GM12878 (cell line): ENCODE data around the gene GMPR2. TPM values are rescaled to one million over a fixed set of nuclear protein-coding genes. Genes with fewer than 3 reads are reported as not detected.

ENCODE experiments used
- ATAC-seq: fragments of 200-7000 bp; cut with Tn5 transposase; 3 replicates; pipeline ENCODE4 v1.9.1; 2020; ENCODE audit warnings: mild to moderate bottlenecking, moderate library complexity
- BruUV-seq: library from RNA; stranded (reverse); fragments of 400-500 nt; replicated peaks from 2 replicates; lab custom pipeline; 2021; lab: Mats Ljungman, UMichigan
- CTCF ChIA-PET: fragments of 300-600 bp; sonication (Branson Sonifier 250); formaldehyde crosslinking; extraction: SDS; loops from one replicate; lab custom pipeline; 2021; ENCODE audit warnings: inconsistent platforms; lab: Yijun Ruan, JAX
- POLR2A ChIA-PET: fragments of 350-600 bp; formaldehyde crosslinking; extraction: SDS; loops from one replicate; lab custom pipeline; 2021; ENCODE audit warnings: inconsistent platforms; lab: Charles Lee
- RAD21 ChIA-PET: fragments of 300-600 bp; sonication (Branson Sonifier 250); formaldehyde crosslinking; loops from one replicate; lab custom pipeline; 2023; ENCODE audit warnings: antibody characterized with exemption; ENCODE audit not compliant: unreplicated experiment; lab: Charles Lee
- SMC1A ChIA-PET: fragments of 300-600 bp; sonication (Branson Sonifier 250); formaldehyde crosslinking; loops from one replicate; lab custom pipeline; 2023; ENCODE audit not compliant: unreplicated experiment, uncharacterized antibody; lab: Charles Lee
- DNase-seq: peaks from one replicate; pipeline ENCODE4 v3.0.0-alpha.2; 2011; ENCODE audit warnings: low read depth, low spot score
- FAIRE-seq: peaks from 3 replicates; lab custom pipeline; 2011; peaks lifted over from hg19 to GRCh38; lab: Jason Lieb, UNC
- H2AFZ ChIP-seq: 2 replicates; pipeline ENCODE4 v1.6.0; 2011; ENCODE audit warnings: low read depth, low read length, control low read depth; ENCODE audit not compliant: control insufficient read depth
- H3K27ac ChIP-seq: 2 replicates; pipeline ENCODE4 v1.5.1; 2011; ENCODE audit warnings: control low read depth; ENCODE audit not compliant: control insufficient read depth, insufficient read depth
- H3K27me3 ChIP-seq, 2 experiments: replicated peaks in 1 of 2; 2 replicates each; pipeline versions ENCODE4 v1.6.0 to v1.6.1; 2011; ENCODE audit warnings: low read length in 1 of 2; ENCODE audit not compliant: control insufficient read depth in 2 of 2, insufficient read depth in 2 of 2
- H3K36me3 ChIP-seq, 2 experiments: 2 replicates each; pipeline ENCODE4 v1.5.1; 2011; ENCODE audit warnings: low read length in 1 of 2; ENCODE audit not compliant: control insufficient read depth in 2 of 2, insufficient read depth in 2 of 2
- H3K4me1 ChIP-seq: 2 replicates; pipeline ENCODE4 v1.6.1; 2011; ENCODE audit warnings: mild to moderate bottlenecking, low read length, moderate library complexity, mixed read lengths; ENCODE audit not compliant: control insufficient read depth, insufficient read depth
- H3K4me2 ChIP-seq: 2 replicates; pipeline ENCODE4 v1.6.0; 2011; ENCODE audit warnings: control low read depth; ENCODE audit not compliant: control insufficient read depth, insufficient read depth
- H3K4me3 ChIP-seq: fragments of 200-600 bp; sonication (generic); 2 replicates; pipeline ENCODE4 v1.5.1; 2016
- H3K79me2 ChIP-seq: 2 replicates; pipeline ENCODE4 v1.6.0; 2011; ENCODE audit warnings: low read length; ENCODE audit not compliant: control insufficient read depth, insufficient read depth
- H3K9ac ChIP-seq: 2 replicates; pipeline ENCODE4 v1.8.0; 2011; ENCODE audit warnings: low read length, control low read depth, mixed read lengths; ENCODE audit not compliant: control insufficient read depth, insufficient read depth
- H3K9me3 ChIP-seq: replicated peaks from 3 replicates; pipeline ENCODE4 v1.5.1; 2011; ENCODE audit warnings: mild to moderate bottlenecking, low read length; ENCODE audit not compliant: control insufficient read depth, insufficient read depth
- H4K20me1 ChIP-seq: 2 replicates; pipeline ENCODE4 v1.6.0; 2011; ENCODE audit not compliant: control insufficient read depth, insufficient read depth
- CBFB ChIP-seq: IDR thresholded peaks from 2 replicates; pipeline ENCODE4 v1.6.1; 2016; ENCODE audit warnings: antibody characterized with exemption, low read depth
- DPF2 ChIP-seq: fragments of 450-650 bp; IDR thresholded peaks from 2 replicates; pipeline ENCODE4 v1.6.1; 2017; ENCODE audit warnings: mild to moderate bottlenecking
- EZH2 ChIP-seq: IDR thresholded peaks from 2 replicates; pipeline ENCODE4 v1.6.1; 2012; ENCODE audit warnings: low read depth, mild to moderate bottlenecking, control low read depth, inconsistent platforms, low read length, borderline replicate concordance; ENCODE audit not compliant: control insufficient read depth
- FOXK2 ChIP-seq: fragments of 450-650 bp; IDR thresholded peaks from 2 replicates; pipeline ENCODE4 v1.6.1; 2017; ENCODE audit warnings: mild to moderate bottlenecking, moderate library complexity
- NR2C2 ChIP-seq: IDR thresholded peaks from 2 replicates; pipeline ENCODE4 v1.6.1; 2011; ENCODE audit warnings: borderline replicate concordance, low read depth; ENCODE audit not compliant: control insufficient read depth, insufficient read length
- SMAD5 ChIP-seq: IDR thresholded peaks from 2 replicates; pipeline ENCODE4 v1.6.1; 2016; ENCODE audit warnings: antibody characterized with exemption, low read depth
- SREBF2 ChIP-seq: IDR thresholded peaks from 2 replicates; pipeline ENCODE4 v1.6.1; 2012; ENCODE audit warnings: mild to moderate bottlenecking, low read length
- YBX1 ChIP-seq: fragments of 450-650 bp; IDR thresholded peaks from 2 replicates; pipeline ENCODE4 v1.6.1; 2016; ENCODE audit warnings: antibody characterized with exemption
- YY1 ChIP-seq: IDR thresholded peaks from 2 replicates; pipeline ENCODE4 v1.6.1; 2011; ENCODE audit warnings: low read depth, mild to moderate bottlenecking, low read length
- WGBS: methylation state at CpG from one replicate; pipeline ENCODE4 v1.1.6; 2016; ENCODE audit warnings: low lambda C conversion rate; ENCODE audit not compliant: insufficient replicate concordance, insufficient coverage; ENCODE audit errors: missing lambda C conversion rate; 5-methylcytosine and 5-hydroxymethylcytosine counted together
- in situ Hi-C: fragments of 300-500 bp; cut with MboI; formaldehyde crosslinking; loops from 9 replicates; pipeline ENCODE4 v1.14.3; 2018; ENCODE audit warnings: mixed read lengths
- intact Hi-C: fragments of 100-400 bp; cut with micrococcal nuclease; formaldehyde crosslinking; loops from one replicate; pipeline ENCODE4 v1.14.2; 2022; ENCODE audit not compliant: unreplicated experiment
- polyA plus RNA-seq, 11 experiments: library from polyadenylated mRNA; depleted of rRNA in 4 of 11; unstranded in 6 of 11; stranded (reverse) in 5 of 11; fragments of >200 nt; fragmentation: Nextera tagmentation in 4 of 11; fragmentation: Illumina TruSeq in 1 of 11; extraction: Ambion mirVana in 4 of 11; extraction: Trizol in 1 of 11; gene quantifications; 1 replicate in 1 of 11; 2 replicates in 10 of 11; pipeline versions ENCODE4 v1.2.1 to v1.2.3, GENCODE V29; 2011 to 2016; ENCODE audit warnings: inconsistent platforms in 2 of 11, missing spikeins in 2 of 11, low read depth in 1 of 11
- total RNA-seq, 4 experiments: library from RNA; depleted of rRNA in 3 of 4; stranded (reverse); fragments of >200 nt in 3 of 4; fragmentation: Illumina TruSeq in 1 of 4; extraction: Trizol in 1 of 4; gene quantifications; 2 replicates each; pipeline versions ENCODE4 v1.2.1 to v1.2.3, GENCODE V29; 2013 to 2021

The GMPR2 gene
- total and polyA plus RNA-seq, 10 of the 15 experiments (the other 5 are each of a cell fraction or from before 2014, with no cell fraction given): 55.1 to 80.3 (median 61.5) TPM

DNA sequence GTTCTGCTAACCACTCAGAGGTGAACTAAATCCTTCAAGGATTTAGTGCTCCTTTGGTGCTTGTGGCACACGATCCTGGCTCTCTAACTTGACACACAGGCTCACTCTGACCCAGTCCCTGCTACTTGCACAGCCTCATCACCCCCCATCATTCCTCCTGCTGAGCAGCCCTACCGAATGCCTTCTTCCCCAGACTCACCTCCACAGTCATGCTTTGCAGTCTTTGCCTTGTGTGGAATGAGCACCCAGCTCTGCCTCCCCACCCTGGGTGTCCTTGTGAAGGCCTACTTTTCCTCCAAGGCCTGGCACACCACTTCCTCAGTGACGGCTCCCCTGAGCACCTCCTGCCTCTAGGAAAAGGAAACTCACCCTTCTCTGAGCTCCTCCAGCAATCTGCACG lies 17.6 kb downstream of the GMPR2 start:
- Histone ChIP-seq H3K9ac (peak overlapping the region; percentile 5; the same call in 1 of the 2 replicates), H3K4me2 (0 out of 2 replicates have a peak overlapping the region, but pooled peaks have one; percentile 21), H4K20me1 (no peaks in the 10 kb centered on the region), H3K27ac (peak overlapping the region; percentile 13)
- CTCF ChIA-PET: interaction anchor here (1.1 to 3.3 kb wide), 5 partner anchors 20 to 116 kb away, joined by 3 to 21 read pairs (median 4); partner anchors contain the start of gene CIDEB
- 55% methylated on average over 4 of the region's 4 CpGs for WGBS
- ATAC-seq: no peak
- DNase-seq: no peak
- POLR2A ChIA-PET: interaction anchor here (0.6 to 3.4 kb wide), 4 partner anchors 12 to 35 kb away, joined by 3 to 18 read pairs (median 3); partner anchors contain the start of genes MDP1 and RABGGTA
- TF ChIP-seq FOXK2 (0 out of 2 replicates have a peak, but pooled peaks have one; percentile 7), NR2C2 (no peak)
- TF ChIP-seq, all 136 proteins: peak for 1
- no peak for FAIRE-seq
- Histone ChIP-seq H3K27me3 (no peaks in the 10 kb centered on the region), H3K9me3 (no peaks in the 10 kb centered on the region), H3K36me3 (peaks cover 0 to 3% of the 10 kb centered on the region in 2 experiments; a peak in 2 of 4 replicates), H3K4me1 (peaks cover 38% of the 10 kb centered on the region), H3K4me3 (no peak overlapping the region), H2AFZ (peak overlapping the region; percentile 43; the same call in 1 of the 2 replicates), H3K79me2 (no peaks in the 10 kb centered on the region)
- no TSS peak for BruUV-seq
- ChIA-PET SMC1A (interaction anchor here (1.2 to 1.8 kb wide), 4 partner anchors 15 to 47 kb away, joined by 3 to 9 read pairs (median 5); partner anchors contain the start of gene RABGGTA), RAD21 (interaction anchor here (1.3 to 1.9 kb wide), 2 partner anchors 8 to 47 kb away, joined by 5 to 7 read pairs; partner anchors contain the start of gene TINF2)
- intact Hi-C loops (no loop called here), in situ Hi-C loops (no loop called here)

DNA sequence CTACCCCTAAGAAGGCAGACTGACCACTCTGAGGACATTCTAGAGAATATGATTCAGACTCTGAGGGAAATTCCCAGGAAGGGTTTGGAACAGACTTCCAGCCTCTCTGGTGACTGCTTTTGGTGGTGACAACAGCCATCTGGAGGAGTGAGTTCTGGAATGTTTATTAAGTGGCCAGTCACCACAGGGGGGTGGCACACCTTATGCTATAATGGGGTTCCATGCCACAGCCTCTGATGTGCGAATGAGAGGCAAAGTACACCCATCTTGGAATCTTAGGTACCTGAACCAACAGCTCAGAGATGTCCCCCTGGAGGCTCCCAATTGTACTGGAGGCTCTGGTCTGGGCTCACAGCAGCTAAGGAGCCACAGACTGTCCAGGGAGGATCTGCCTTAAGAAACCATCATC lies 19.2 kb downstream of the GMPR2 start:
- Histone ChIP-seq H2AFZ (no peak overlapping the region), H3K9ac (no peak overlapping the region), H3K27me3 (no peaks in the 10 kb centered on the region), H4K20me1 (no peaks in the 10 kb centered on the region), H3K79me2 (no peaks in the 10 kb centered on the region), H3K4me1 (peaks cover 32% of the 10 kb centered on the region), H3K4me2 (no peak overlapping the region), H3K27ac (no peak overlapping the region), H3K4me3 (no peak overlapping the region), H3K9me3 (no peaks in the 10 kb centered on the region)
- in situ Hi-C loops (no loop called here), intact Hi-C loops (no loop called here)
- FAIRE-seq (no peak), DNase-seq (no peak), ATAC-seq (no peak)
- 100% methylated on average over 1 of the region's 1 CpG for WGBS
- BruUV-seq: no TSS peak
- CTCF ChIA-PET: interaction anchor here (0.6 to 3.3 kb wide), 8 partner anchors 9 to 114 kb away, joined by 3 to 21 read pairs (median 4); partner anchors contain the start of genes CIDEB and TINF2
- POLR2A ChIA-PET: interaction anchor here (0.6 to 3.4 kb wide), 3 partner anchors 9 to 81 kb away, joined by 3 to 18 read pairs (median 7); partner anchors contain the start of gene RABGGTA
- TF ChIP-seq YY1 (no peak), DPF2 (no peak), YBX1 (no peak), SREBF2 (no peak), SMAD5 (no peak), EZH2 (no peak), CBFB (no peak)
- TF ChIP-seq, all 136 proteins: peak for 0
- RAD21 ChIA-PET: interaction anchor here (0.7 to 1.9 kb wide), 3 partner anchors 19 to 82 kb away, joined by 3 to 7 read pairs (median 4); partner anchors contain the start of gene RABGGTA
- peaks cover 0 to 3% of the 10 kb centered on the region in 2 experiments; a peak in 2 of 4 replicates for H3K36me3 ChIP-seq
- SMC1A ChIA-PET: interaction anchor here (1.1 to 1.8 kb wide), 4 partner anchors 19 to 185 kb away, joined by 3 to 9 read pairs (median 4); partner anchors contain the start of gene RABGGTA
